ENCODE measurements around the gene DNAAF1.

Gene DNAAF1

GRCh38 chr16:84124257-84125073, 20.6 kb upstream of the DNAAF1 start:
- CTCF ChIA-PET, result no interaction called here
- H3K27ac ChIP-seq (ENCODE audit: extremely low read depth, low read depth, low read length), result no peak overlapping the region
- no peaks in the 10 kb centered on the region for H3K4me1 ChIP-seq (ENCODE audit: control insufficient read depth, insufficient read depth, low read length)
- H3K9me3 ChIP-seq (ENCODE audit: control insufficient read depth, insufficient read depth, low read depth, low read length), result no peaks in the 10 kb centered on the region
- POLR2A ChIA-PET, result no interaction called here
- H3K36me3 ChIP-seq (ENCODE audit: control insufficient read depth in 2 of 2, insufficient read depth in 1 of 2, low read length in 2 of 2), result peaks cover 14 to 66% of the 10 kb centered on the region in 2 experiments
- TF ChIP-seq ZNF362 (tag by site-specific recombination; IDR thresholded peaks at IDR 0.05) (no peak), REST (tag by site-specific recombination; IDR thresholded peaks at IDR 0.05) (no peak), ZNF707 (tag by site-specific recombination; IDR thresholded peaks at IDR 0.05) (no peak), ZNF221 (tag by site-specific recombination; IDR thresholded peaks at IDR 0.05; ENCODE audit: borderline replicate concordance) (no peak), ZNF302 (tag by site-specific recombination; IDR thresholded peaks at IDR 0.05; ENCODE audit: low read depth) (no peak), ZFP37 (tag by site-specific recombination; IDR thresholded peaks at IDR 0.05) (no peak), ZFP41 (tag by site-specific recombination; IDR thresholded peaks at IDR 0.05; ENCODE audit: borderline replicate concordance) (no peak), GLIS1 (tag by site-specific recombination; IDR thresholded peaks at IDR 0.05) (no peak), ZNF664 (tag by site-specific recombination; IDR thresholded peaks at IDR 0.05) (no peak), HOXA7 (CRISPR knock-in tag; IDR thresholded peaks at IDR 0.05; ENCODE audit: borderline replicate concordance) (no peak), FEZF1 (tag by site-specific recombination; IDR thresholded peaks at IDR 0.05) (no peak), KLF7 (tag by site-specific recombination; IDR thresholded peaks at IDR 0.05; ENCODE audit: borderline replicate concordance) (no peak), HIC1 (tag by site-specific recombination; IDR thresholded peaks at IDR 0.05) (no peak)
- no peak overlapping the region for H3K4me3 ChIP-seq (ENCODE audit: low read depth, low read length)

GRCh38 chr16:84131117-84131516, 14.0 kb upstream of the DNAAF1 start:
- Histone ChIP-seq H3K36me3 (ENCODE audit: control insufficient read depth in 2 of 2, insufficient read depth in 1 of 2, low read length in 2 of 2) (peaks cover 15 to 34% of the 10 kb centered on the region in 2 experiments), H3K4me3 (ENCODE audit: low read depth, low read length) (no peak overlapping the region), H3K9me3 (ENCODE audit: control insufficient read depth, insufficient read depth, low read depth, low read length) (no peaks in the 10 kb centered on the region), H3K27ac (ENCODE audit: extremely low read depth, low read depth, low read length) (no peak overlapping the region), H3K4me1 (ENCODE audit: control insufficient read depth, insufficient read depth, low read length) (no peaks in the 10 kb centered on the region)
- CTCF ChIA-PET, result interaction anchor here (0.6 to 1.0 kb wide), 3 partner anchors 11 to 56 kb away, joined by 3 read pairs; no protein-coding TSS in a partner anchor
- TF ChIP-seq ZNF311 (tag by site-specific recombination; IDR thresholded peaks at IDR 0.05; ENCODE audit: borderline replicate concordance), result no peak
- no peak for TF ChIP-seq ZBTB10 (tag by site-specific recombination; IDR thresholded peaks at IDR 0.05)
- TF ChIP-seq ZNF324 (tag by site-specific recombination; IDR thresholded peaks at IDR 0.05), result no peak
- TF ChIP-seq ZNF394 (tag by site-specific recombination; IDR thresholded peaks at IDR 0.05; ENCODE audit: borderline replicate concordance), result no peak
- no peak for TF ChIP-seq ZNF621 (tag by site-specific recombination; IDR thresholded peaks at IDR 0.05)
- no peak for TF ChIP-seq ZNF488 (tag by site-specific recombination; IDR thresholded peaks at IDR 0.05)
- no peak for TF ChIP-seq SP3 (tag by site-specific recombination; IDR thresholded peaks at IDR 0.05)
- TF ChIP-seq KLF16 (tag by site-specific recombination; IDR thresholded peaks at IDR 0.05), result no peak
- TF ChIP-seq ZNF140 (tag by site-specific recombination; IDR thresholded peaks at IDR 0.05), result no peak
- POLR2A ChIA-PET, result no interaction called here
